GF-D8 (cell line): ENCODE measurements around the gene INPP5J.
"Not testable (repeated sequence)": the region's sequence is repeated elsewhere in the genome, so short reads cannot be mapped to it uniquely, and the experiment has no call there.

Experiments
- DNase-seq: peaks from one replicate; lab custom pipeline; 2025; lab: John Stamatoyannopoulos, UW

INPP5J gene

DNA sequence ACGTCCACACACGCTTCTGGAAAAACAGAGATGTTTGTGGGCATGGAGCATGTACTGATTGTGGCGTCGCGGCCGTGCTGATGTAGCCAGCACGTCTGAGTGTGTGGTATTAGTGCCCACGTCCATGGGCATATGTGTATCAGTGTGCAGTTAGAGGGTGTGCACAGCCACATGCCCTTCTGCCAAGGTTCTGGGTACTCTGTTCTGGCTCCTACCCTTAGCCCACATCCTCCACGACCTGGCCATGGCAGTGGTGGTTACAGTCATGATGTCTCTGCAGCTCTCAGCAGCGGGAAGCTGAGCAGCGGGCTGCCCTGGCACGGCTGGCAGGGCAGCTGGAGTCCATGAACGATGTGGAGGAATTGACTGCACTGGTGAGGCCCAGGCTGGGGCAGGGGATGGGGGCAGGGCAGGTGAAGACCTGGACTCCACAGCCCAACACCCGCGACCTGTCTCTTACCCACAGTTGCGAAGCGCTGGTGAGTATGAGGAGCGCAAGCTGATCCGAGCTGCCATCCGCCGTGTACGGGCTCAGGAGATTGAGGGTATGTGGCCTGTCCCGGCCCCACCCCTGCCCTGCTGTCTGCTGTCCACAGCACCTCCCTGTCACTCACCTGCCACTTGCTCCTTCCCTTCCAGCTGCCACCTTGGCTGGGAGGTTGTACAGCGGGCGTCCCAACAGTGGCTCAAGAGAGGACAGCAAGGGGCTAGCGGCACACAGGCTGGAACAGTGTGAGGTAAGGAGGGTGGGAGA is 34.4 kb upstream of the INPP5J start:
- DNase-seq, result no peak

DNA sequence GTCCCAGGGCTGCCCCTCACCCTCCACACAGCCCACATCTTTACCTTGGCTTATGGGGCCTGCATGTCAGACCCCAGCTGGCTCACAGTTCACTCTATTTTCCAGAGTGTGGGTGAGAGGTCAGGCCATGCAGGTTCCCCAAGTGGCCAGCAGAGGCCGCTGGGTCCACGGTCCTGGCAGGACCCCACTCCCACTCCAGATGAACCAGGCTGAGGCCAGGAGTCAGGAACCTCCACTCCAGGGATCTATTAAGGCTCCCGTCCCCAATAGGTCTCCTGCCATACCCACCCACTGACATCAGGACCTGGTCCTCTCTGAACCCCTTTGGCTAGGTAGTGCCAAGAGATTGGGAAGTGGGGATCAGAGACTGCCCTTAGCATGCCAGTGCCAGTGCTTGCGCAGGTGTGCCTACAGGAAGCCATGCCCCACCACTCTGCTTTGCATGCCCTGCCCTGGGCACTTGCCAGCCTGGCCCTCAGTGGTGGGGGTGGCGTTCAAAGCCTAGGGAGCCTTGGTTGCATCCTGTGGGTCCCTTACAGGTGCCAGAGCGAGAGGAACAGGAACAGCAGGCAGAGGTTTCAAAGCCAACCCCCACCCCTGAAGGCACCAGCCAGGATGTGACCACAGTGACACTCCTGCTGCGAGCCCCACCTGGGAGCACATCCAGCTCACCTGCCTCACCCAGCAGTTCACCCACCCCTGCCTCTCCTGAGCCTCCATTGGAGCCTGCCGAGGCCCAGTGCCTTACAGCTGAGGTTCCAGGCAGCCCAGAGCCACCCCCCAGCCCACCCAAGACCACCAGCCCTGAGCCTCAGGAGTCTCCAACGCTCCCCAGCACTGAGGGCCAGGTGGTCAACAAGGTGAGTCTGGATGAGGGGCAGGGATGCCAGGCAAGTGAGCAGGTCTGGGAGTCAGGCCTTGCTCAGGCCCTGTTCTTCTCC is 33.3 kb upstream of the INPP5J start:
- DNase-seq, result no peak

DNA sequence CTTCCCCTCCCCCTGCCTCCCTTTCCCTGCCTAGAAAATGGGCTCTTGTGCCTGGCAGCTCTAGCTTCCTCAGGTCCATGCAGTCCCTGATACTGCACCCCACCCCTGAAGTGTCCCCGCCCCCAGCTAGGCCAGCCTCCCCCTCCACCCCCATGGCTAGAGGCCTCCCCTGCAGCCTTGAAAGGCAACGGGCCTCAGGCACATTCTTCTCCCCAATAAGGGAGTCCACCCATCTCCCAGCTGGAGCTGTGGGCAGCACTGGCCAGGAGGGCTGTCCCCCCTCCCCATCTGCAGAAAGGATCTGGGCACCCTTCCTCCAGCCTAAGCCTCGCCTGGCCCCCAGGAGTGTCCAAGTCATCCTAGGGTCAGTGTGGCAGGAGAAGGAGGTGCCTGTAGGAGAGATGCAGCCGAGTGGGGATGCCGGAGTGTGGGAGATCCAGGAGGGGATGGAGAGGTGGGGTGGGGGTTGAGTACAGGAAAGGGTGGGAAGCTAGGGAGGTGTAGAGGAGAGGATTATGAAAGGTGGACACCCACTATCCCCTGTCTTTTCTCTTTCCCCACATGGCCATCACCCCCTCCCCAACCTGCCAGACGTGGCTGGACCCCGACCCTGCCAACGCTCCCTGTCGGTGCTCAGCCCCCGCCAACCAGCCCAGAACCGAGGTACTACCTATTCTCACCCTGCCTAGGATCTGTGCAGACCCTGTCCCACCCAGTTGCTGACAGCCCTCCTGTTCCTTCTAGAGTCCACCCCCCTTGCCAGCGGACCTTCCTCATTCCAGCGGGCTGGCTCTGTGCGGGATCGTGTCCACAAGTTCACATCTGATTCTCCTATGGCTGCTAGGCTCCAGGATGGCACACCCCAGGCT is 32.3 kb upstream of the INPP5J start:
- no peak for DNase-seq

DNA sequence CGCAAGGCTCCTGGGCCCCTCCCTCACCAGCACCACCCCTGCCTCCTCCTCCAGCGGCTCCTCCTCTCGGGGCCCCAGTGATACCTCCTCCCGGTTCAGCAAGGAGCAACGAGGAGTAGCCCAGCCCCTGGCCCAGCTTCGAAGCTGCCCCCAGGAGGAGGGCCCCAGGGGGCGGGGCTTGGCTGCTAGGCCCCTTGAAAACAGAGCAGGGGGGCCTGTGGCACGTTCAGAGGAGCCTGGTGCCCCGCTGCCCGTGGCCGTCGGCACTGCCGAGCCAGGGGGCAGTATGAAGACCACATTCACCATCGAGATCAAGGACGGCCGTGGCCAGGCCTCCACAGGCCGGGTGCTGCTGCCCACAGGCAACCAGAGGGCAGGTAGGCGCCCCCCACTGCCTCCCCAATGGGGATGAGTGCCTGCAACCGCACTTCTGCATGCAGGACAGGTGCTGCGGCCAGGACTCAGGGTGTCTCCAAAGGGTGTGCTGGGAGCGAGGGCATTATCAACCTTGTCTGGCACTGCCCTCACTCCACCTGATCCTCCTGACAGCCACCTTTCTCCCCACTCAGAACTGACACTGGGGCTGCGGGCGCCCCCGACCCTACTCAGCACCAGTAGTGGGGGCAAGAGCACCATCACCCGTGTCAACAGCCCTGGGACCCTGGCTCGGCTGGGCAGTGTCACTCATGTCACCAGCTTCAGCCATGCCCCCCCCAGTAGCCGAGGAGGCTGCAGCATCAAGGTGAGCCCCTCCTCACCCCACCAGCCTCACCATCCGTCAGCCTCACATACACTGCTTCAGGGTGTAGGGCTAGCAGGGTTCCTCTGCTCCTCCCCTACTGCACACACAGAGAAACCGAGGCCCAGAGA is 31.4 kb upstream of the INPP5J start:
- no peak for DNase-seq

DNA sequence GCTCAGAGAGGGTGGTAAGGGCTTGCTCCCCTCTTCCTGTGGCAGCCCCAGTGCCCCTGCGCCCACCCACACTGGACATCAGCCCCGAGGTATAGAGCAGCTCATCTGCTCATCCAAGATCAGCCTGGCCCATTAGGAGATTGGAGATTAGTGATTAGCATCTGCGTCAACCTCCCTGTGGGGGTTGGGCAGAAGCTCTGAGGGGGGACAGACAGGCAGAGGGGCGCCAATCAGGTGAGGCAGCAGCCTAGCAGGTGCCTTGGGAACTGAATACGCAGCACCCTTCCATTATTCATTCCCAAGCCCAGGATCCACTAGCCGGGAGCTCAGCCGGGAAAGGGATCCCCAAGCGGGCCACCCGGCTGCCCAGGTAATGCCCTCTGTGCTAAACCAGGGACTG is 30.6 kb upstream of the INPP5J start:
- DNase-seq, result no peak

DNA sequence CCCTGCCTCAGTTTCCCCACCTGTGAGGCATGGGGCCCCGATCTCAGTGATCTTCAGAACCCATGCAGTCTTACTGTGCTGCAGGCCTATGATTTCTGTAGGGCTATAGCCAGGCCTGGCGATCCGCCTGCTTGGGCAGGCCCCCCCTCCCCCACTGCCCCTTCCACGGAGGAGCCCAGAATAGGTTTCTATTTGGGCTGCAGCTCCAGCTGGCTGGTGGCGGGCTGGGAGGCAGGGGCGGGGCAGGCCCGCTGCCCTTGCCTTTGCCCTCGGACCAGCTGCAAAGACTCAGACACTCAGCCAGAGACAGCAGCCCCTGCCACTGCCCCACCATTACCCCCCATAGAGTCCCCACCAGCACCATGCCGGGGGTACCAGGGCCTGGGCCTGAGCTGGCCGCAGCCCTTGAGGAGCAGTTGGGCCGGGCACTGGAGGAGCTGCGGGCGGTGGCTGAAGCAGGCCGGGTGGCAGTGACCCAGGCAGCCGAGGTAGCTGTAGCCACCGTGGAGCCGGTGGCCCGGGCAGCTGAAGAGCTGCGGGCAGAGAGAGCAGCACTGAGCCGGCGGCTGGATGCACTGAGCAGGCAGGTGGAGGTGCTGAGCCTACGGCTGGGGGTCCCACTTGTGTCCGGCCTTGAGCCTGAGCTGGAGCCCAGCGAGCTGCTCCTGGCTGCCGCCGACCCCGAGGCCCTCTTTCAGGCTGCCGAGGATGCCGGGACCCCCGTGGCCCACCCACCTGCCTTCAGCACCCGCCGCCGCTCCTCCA is 29.5 kb upstream of the INPP5J start:
- DNase-seq, result no peak

DNA sequence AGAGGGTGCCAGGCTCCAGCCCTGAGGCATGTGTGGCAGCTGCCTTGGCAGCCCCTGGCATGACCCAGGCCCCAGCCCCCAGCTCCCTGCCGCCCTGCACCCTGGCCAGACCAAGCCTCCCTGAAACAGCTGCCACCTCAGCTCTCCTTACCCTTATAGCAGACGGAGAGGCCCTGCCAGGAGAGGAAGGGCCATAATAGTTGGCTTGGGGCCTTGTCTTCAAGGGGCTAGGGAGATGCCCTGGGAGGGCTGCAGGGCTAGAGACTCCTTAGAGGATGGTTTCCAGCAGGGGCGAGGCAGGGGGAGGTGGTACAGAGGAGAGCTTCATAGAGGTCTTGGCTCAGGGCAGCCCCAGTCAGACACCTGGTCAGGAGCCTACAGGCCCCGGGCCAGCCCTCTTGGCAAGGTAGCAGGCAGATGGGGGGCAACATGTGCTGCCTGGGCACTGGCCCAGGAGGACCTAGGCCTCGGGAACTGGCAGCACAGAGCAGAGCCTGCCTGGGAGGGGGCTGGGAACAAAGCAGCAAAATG is 28.7 kb upstream of the INPP5J start:
- no peak for DNase-seq

DNA sequence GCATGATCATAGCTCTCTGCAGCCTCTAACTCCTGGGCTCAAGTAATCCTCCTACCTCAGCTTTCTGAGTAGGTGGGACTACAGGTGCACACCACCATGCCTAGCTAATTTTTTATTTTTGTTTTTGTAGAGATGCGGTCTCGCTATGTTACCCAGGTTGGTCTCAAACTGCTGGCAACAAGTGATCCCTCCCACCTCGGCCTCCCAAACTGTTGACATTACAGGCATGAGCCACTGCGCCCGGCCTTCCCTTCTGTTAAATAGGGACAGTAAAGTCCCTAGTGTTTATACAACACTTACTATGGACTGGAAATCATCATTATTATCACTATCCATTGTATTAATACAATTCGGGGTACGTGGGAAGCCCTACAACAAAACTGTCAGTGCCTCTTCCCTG is 28.0 kb upstream of the INPP5J start:
- DNase-seq, result no peak

DNA sequence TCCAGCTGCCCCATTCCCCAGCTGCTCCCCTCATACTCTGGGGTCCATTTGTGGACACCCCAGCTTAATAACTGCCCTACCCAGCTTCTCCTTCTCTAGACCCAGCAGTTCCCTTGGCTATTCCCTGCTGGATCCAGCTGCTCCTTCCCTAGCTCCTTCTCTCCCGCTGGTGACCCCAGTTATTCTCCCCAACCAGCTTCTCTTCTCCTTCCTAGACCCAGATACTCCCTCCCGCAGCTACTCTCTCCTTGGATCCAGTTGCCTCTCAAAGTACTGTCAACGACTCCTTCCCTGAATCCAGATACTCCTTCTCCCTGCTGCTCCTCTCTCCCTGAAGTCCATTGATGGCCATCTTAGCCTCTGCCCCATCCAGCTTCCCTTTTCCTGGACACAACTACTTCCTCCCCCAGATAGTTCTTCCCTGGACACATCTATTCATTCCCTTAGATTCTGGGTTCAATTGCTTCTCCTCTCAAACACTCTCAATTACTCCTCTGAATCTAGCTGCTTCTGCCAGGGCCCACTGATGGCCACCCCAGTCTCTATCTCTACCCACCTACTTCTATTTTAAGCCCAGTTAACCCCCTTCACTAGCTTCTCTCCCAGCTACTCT is 27.0 kb upstream of the INPP5J start:
- no peak for DNase-seq

DNA sequence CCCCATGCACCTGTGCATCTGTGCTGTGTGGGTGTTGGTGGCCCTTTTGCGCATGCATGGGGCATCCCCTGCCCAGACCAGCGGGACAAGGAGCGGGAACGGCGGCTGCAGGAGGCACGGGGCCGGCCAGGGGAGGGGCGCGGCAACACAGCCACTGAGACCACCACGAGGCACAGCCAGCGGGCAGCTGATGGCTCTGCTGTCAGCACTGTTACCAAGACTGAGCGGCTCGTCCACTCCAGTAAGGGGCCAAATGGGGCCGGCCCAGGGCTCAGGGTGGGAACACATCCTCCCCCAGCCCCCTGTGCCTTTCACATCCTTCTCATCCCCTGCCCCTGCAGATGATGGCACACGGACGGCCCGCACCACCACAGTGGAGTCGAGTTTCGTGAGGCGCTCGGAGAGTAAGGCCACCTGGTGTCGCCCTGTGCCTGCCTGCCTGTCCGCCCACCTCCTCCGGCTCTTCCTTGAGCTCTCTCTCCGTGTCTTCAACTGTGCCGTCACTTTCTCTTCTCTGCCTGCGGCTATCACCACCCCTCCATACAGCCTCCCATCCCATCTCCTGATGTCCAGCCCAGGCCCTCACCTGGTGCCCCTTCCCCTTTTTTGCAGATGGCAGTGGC is 26.0 kb upstream of the INPP5J start:
- no peak for DNase-seq

DNA sequence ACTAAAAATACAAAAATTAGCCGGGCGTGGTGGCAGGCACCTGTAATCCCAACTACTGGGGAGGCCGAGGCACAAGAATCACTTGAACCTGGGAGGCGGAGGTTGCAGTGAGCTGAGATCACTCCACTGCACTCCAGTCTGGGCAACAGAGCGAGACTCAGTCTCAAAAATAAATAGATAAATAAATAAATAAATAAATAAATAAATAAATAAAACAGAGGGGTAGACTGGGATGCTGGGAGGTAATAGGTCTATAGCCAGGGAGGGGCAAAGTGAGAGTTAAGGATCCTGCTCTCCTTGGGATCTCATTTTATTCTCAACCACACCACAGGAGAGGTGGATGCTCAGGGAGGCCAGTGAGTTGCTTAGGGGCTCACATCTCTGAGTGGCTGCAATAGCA is 25.2 kb upstream of the INPP5J start:
- DNase-seq, result not testable (repeated sequence)

DNA sequence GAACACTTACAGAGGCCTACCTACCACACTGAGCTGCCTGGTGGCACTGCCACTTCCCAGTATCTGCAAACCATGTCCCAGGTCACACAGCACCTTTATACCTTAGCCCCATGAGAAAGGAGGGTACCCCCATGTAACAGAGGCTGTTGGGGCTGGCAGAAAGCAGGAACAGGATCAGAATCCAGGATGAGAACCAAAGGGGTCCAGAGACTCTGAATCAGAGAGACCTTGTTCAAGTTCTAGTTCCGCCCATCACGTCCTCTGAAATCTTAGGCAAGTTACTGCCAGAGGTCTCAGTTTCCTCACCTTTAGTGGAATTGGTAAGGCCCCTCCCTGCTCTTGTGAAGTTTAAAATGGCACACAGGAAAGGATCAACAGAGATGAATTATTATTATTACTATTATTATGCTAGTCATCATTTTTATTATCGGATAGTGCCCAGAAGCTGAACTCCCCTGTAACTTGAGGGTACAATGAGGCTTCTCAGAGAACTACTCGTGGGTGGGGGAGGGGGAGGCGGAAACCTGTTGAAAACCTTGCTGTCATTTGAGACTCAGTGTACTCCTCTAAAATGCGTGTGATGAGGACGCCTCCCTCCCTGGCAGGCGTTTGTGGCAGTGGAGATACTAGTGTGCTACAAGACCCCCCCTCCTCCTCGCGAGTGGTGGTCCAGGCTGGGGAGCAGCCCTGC is 24.7 kb upstream of the INPP5J start:
- no peak for DNase-seq

DNA sequence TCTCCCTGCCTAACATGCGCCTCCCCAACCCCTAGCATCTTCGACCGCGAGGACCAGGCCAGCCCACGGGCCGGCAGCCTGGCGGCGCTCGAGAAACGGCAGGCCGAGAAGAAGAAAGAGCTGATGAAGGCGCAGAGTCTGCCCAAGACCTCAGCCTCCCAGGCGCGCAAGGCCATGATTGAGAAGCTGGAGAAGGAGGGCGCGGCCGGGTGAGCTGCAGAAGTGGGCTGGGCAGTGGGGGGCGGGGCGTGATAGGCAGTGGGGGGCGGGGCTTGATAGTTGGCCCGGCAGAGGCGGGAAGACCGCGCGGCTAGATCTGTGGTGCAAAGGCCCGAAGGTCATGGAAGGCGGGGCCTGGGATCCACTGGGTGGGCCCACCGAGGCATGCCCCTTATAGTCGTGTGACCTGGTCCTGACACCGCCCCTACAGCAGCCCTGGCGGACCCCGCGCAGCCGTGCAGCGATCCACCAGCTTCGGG is 24.1 kb upstream of the INPP5J start:
- DNase-seq, result no peak

DNA sequence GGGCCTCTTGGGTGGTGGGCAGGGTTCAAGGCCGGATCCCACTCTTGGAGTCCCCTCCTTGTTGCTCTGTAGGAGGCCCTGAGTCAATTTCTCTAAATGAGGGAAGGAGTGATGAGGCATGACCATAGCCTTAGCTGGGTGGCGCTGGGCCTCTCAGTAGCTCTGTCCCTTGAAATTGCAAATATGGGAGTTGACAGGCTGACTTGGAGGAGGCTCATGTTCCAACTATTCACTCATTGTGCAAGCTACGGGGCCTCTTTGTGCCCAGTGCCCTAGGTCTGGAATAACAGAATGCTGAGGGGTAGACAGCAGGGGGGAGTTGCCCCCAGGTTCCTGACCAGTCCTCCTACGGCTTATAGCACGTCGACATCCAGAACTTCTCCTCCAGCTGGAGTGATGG is 23.4 kb upstream of the INPP5J start:
- no peak for DNase-seq

DNA sequence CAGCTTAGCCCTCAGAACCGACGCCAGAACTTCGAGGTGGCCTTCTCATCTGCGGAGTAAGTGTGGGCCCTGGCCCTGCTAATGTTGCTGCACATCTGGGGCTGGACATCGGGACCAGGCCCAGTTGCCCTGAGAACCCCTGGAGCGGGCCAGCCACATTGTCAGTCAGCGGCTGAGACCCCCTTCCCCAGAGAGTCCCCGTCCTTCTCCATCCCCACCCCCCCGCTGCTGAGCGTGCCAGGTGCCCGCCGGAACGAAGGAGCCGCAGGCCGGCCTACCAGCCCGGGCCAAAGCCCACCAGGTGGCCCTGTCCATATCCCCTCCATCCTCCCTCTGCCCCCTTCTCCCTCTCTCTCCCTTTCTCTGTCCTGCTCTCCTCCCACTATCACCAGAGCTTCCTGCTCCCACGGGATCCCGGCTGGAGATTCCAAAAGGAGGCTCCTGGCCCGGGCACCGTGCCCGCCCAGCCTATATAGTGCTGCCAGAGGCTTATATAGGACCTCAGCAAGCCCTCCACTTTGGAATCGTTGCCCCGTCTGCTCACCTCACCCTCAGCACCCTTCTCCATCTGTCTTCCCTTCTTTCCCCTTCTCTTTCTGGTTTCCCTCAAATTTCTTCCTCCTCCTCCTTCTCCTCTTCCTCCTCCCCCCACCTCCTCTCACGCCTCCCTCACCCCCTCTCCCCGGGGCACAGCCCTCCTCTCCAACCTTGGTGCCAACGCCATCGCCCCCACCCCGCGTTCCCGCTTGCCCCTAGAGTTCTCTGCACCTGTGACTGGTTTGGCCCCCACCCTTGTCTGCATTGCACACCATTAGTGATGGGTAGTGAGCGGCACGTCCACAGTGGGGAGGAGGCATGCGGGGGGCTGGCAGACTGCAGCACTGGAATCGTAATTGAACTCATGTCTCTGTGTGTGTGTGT is 22.7 kb upstream of the INPP5J start:
- DNase-seq, result no peak

DNA sequence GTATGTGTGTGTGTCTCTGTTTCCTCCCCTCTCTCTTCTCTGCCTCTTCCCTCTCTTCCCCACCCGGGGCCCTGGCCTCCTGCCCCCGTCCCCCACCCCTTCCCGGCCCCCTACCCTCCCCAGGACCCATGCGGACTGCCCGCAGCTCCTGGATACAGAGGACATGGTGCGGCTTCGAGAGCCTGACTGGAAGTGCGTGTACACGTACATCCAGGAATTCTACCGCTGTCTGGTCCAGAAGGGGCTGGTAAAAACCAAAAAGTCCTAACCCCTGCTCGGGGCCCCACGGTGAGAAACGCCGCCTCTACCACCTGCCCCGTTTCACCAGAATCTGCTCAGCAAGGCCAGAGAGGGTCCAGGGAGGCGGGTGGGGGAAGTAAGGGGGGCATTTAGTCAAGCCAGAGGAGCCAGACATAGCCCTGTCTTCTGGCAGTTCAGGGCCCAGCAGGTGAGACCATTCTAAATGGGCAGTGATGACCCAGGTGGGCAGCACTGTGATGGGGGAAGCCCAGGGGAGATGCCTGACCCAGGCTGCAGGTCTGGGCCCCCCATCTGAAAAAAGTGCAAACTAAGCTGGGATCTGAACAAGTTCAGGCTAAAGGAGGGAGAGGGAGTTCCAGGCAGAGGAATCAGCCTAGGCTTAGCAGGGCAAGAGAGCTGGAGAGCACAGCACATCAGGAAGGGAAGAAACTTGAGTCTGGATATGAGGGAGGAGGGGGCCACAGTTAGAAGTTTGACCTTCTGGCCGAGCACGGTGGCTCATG is 21.8 kb upstream of the INPP5J start:
- DNase-seq, result no peak
